Lower leg skin (tissue), 3 donors: ENCODE data around the gene CABS1.

Source experiments
- POLR2A ChIP-seq, 2 donors: fragments of 450-650 bp; IDR thresholded peaks; one replicate each; pipeline ENCODE4 v1.6.1; 2016 to 2017; ENCODE audit warnings: antibody characterized with exemption in 2 of 2, mild to moderate bottlenecking in 1 of 2, moderate library complexity in 1 of 2
- TF ChIP-seq, protein P1 (sequence below), 3 donors: fragments of 450-650 bp; IDR thresholded peaks; one replicate each; pipeline ENCODE4 v1.5.1; 2016; ENCODE audit warnings: antibody characterized with exemption in 3 of 3, mild to moderate bottlenecking in 3 of 3, moderate library complexity in 2 of 3

- TF ChIP-seq, protein P1, sequence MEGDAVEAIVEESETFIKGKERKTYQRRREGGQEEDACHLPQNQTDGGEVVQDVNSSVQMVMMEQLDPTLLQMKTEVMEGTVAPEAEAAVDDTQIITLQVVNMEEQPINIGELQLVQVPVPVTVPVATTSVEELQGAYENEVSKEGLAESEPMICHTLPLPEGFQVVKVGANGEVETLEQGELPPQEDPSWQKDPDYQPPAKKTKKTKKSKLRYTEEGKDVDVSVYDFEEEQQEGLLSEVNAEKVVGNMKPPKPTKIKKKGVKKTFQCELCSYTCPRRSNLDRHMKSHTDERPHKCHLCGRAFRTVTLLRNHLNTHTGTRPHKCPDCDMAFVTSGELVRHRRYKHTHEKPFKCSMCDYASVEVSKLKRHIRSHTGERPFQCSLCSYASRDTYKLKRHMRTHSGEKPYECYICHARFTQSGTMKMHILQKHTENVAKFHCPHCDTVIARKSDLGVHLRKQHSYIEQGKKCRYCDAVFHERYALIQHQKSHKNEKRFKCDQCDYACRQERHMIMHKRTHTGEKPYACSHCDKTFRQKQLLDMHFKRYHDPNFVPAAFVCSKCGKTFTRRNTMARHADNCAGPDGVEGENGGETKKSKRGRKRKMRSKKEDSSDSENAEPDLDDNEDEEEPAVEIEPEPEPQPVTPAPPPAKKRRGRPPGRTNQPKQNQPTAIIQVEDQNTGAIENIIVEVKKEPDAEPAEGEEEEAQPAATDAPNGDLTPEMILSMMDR (IDR thresholded peaks at IDR 0.05), result no peak
- no peak for TF ChIP-seq POLR2A (IDR thresholded peaks at IDR 0.05)
Measured at GRCh38 chr4:70299643-70300042, 35.1 kb upstream of the CABS1 start.
